CD4-positive, alpha-beta T cell treated with Interleukin-17A for 1 hour (primary cell): ENCODE results near the gene RPL37A.

ENCODE experiments used
- DNase-seq: peaks from one replicate; pipeline ENCODE4 v3.0.0-alpha.2; 2020

RPL37A gene

DNA sequence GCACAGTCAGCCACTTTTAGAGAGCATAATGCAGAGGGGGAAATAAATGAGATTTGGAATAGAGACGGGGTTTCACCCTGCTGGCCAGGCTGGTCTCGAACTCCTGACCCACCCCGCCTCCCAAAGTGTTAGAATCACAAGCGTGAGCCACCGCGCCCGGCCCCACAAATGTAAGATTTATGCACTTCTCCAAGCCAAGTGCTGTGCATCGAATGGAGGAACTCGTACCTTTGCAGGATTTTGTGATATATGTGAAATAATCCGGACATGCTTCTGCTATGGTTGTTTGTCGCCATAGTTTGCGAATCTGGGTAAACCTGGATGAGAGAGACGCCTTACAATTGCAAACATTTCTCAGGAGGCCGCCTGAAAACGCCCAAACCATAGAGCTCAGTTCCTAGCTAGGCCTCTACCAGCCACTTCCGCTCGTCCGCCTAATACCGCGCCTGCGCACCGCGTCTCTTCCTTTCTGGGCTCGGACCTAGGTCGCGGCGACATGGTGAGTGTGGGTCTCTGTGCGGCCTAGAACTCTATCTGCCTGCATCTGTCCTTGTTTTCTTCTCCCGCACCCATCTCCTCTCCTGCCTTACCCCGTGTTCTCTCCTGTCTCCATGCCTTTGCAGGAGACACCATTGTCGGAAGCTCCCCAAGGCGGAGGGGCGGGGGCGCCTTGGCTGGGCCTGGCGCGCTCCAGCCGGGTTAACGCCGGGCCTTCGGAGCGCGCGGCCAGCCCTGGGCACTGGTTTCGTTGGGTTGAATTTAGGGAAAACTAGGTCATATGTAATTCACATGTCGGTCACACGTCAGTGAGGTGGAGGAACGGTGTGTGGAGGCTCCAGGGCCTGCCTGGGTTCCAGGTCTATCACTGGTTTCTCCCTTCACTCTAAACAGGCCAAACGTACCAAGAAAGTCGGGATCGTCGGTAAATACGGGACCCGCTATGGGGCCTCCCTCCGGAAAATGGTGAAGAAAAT lies at the start of gene RPL37A:
Gene RPL37A (plus strand): TSS at position 466 of the 974 bp plus-strand sequence. CDS start 31 bp downstream, at position 497.
- peak; percentile 93 for DNase-seq

DNA sequence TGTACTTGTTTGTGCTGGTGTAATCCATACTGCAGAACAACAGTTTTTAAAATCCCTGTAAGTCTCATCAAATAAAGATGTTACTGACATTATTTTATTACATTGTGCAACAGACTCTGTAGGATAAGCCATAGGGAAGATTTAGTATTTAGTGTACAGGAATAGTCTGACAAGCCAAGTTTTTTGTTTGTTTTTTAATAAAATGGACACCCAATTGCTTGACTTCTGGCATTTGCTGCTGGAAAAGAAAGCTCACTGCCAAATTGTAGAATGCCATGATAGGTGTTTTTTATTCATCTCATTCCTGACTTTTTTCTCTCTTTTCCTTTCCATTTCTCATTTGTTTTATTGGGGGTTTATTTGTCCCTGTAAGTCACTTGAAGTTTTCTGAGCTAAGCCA lies 48.3 kb upstream of the RPL37A start:
- DNase-seq: no peak

DNA sequence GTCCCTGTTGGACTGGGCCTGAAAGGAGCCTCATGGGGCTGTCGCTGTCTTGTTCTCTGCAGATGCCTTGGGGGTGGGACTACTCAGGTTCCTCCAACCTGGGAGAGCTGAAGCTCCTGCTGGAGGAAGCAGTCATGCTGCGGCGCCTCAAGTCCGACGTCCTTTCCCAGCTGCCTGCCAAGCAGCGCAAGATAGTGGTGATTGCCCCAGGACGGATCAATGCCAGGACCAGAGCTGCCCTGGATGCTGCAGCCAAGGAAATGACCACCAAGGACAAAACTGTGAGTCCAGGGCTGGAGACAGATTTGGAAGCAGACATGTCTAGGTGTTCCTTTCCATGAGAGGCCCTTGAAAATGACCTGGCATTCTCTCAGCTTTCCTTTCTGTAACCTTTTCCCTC lies 47.9 kb upstream of the RPL37A start:
- DNase-seq: no peak

DNA sequence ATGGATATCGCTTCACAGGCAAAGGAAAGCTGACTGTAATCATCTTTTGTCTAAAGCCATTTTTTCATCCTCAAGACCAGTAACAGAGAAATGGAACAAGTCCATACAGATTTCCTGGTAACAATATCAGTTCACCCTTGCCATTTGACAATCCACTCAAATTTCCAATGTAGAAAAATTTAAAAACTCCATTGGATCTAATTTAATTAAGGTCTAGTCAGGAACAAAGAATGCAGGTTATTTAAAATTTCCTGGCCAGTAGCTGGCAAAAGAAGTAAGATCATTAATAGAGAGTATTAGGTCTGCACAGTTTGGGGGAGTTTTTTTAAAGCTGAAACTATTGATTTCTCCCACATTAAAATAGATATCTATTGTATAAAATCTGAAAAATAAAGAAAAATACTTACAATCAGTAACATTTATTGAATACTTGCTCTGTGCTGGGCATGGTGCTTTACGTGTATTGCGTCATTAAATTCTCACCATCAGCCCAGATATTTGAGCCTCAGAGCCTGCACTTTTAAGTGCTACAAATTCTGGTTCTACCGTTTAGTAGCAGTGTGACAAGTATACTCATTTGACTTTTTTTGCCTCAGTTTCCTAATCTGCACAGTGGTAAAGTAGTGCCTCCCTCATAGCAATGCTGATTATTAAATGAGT lies 44.6 kb upstream of the RPL37A start:
- DNase-seq: no peak

DNA sequence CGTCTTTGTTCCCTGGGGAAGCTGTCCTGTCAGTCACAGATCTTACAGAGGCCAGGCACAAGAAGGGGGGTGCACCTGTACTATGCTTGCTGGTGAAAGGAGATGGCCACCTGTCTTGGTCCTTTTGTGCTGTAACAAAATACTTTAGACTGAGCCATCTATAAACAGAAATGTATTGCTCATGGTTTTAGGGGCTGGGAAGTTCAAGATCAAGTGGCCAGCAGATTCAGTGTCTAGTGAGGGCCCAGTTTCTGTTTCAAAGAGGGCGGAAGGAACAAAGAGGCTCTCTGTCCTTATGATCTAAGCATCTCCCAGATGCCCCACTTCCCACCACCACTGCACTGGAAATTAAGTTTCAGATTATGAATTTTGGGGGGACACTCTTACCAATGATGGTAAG lies 35.5 kb upstream of the RPL37A start:
- no peak for DNase-seq

DNA sequence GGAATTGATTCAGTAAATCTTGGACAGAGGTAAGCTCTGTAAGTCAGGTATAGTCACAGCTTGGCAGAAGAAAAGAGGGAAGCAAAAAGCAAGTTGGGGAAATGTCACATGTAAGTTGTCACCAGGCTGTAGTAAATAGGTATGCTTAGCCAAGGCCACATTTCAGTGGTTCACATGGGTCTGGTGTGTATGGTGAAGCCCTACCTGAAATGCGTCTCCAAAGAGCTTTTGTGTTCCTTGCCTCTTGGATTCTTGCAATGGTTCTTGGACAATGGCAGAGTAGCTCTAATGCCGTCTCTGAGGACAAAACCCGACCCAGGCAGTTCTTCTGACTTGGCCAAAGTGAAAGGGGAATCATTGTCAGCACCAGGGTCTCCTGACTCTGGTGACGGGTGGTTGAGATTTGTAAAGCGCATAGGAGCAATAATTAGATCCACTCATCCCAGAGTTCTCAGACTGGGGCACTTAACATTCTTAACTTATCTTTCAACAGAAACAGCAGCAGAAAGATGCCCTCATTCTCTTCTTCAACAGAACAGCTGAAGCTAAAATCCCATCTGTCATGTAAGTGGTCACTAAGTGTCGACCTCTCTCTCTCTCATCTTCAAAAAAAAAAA lies 34.4 kb upstream of the RPL37A start:
- no peak for DNase-seq

DNA sequence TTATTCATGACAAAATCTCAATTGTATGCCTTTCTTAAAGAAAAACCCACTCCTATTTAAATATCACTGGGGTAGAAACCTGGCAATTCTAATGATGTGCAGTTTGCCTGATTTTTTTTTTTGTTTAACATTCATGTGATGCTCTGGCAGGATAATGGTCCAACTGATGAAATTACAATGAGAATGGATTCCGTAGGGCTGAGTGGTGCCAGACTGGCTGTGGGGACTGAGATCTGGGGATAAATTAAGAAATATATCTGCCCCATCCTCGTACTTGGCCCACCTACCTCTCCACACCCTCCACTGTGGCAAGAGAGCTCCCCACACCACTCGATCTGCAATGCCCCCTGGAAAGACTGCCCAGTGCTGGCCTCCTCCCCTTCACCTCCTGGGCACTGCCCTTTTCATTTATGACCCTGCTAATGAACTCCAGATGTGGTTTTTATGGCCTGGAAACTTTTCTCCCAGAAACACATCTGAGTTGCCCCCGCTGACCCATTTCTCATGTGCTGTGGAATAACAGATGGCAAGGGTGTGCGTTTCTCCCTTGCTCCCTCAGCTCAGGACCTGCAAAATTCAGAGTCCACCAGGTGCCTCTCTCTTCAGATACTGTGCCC lies 33.0 kb upstream of the RPL37A start:
- DNase-seq: no peak

DNA sequence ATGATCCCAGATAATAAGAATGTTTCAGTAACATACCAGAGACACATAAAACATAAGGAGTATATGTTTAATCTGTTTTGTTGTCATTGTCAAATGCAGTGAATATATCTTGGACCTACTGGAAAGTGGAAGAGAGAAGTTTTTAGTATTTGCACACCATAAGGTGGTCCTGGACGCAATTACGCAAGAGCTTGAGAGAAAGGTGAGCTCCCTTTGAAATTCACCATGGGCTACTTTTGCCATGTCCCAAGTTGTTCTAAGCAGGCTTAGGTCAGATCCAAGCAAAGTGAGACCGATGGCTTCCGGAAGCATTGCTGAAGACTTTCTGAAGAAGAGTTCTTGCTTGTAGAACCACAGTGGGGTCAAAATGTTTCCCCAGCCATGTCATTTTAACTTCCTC lies 30.8 kb upstream of the RPL37A start:
- no peak for DNase-seq

DNA sequence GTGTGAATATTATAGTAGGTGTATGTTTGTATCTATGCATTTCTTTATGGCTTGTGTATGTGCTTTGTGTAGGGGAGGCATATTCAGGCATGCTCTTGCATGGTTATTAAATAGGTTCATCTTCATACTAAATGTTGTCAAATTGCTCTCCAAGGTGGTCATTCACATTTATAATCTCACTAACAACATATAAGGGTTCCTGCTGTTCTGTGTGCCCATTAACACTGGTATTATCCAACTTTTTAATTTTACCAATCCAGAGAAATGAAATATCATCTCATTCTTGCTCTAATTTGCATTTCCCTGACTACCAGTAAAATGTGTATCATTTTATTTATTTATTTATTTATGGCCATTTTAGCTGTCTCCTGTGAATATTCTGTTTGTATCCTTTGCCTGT lies 29.0 kb upstream of the RPL37A start:
- no peak for DNase-seq

DNA sequence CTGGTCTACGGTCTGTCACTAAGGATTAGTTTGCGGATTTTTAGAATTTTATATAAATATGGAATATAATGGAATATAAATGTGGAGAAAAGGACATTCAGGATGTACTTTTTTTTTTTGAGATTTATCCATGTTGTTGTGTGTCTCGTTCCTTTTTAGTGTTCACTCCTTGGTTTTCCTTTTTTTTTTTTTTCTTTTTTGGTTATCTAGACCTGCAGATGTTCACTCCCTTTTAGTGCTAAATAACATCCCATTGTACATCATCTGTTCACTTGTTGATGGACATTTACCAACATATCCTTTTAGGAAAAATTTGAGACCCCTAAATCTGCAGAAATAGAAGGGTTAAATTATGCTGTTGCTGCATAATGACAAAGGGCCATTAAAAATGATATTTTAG lies 25.5 kb upstream of the RPL37A start:
- DNase-seq: no peak

DNA sequence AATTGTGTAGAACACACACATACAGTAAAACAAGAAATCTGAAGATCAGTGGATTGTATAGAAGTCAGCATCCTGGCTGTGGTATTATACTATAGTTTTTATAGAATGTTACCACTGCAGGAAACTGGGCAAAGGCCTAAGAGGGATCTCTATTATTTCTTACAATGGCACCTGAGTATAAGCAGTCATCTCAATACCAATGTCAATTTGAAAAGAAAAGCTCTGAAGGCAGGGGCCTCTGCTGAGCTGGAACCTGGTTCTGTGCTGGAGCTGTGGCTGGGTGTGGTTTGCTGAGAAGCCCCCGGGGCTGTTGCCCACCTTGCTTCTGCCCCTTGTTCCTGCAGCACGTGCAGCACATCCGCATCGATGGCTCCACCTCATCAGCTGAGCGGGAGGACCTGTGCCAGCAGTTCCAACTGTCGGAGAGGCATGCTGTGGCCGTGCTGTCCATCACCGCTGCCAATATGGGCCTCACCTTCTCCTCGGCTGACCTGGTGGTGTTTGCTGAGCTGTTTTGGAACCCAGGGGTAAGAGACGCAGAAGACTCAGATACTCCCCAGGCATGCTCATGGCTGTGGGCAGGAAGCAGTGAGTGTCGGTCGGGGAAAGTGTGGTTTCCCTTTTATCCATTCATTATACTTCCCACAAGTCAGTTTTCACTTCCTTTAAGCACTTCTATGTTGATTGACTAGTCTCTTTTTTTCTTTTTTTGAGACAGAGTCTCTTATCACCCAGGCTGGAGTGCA lies 23.5 kb upstream of the RPL37A start:
- DNase-seq: no peak

DNA sequence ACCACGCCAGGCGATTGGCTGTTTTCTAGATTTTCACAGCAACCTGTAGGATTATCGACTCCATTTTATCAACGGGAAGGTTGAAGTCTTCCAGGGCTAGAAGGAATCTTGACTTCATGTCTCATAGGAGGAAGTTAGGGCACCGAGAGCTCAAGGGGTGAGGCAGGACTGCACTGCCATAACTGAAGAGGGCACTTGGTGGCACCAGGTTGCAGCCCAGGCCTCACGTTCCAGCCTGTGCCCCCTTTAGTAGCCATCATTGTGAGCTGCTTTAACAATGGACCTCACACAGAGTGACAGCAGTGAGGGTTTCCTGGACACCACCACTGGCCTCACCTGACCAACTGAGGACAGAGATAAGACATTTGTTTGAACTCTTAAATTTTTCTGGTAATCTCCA lies 22.9 kb upstream of the RPL37A start:
- no peak for DNase-seq

DNA sequence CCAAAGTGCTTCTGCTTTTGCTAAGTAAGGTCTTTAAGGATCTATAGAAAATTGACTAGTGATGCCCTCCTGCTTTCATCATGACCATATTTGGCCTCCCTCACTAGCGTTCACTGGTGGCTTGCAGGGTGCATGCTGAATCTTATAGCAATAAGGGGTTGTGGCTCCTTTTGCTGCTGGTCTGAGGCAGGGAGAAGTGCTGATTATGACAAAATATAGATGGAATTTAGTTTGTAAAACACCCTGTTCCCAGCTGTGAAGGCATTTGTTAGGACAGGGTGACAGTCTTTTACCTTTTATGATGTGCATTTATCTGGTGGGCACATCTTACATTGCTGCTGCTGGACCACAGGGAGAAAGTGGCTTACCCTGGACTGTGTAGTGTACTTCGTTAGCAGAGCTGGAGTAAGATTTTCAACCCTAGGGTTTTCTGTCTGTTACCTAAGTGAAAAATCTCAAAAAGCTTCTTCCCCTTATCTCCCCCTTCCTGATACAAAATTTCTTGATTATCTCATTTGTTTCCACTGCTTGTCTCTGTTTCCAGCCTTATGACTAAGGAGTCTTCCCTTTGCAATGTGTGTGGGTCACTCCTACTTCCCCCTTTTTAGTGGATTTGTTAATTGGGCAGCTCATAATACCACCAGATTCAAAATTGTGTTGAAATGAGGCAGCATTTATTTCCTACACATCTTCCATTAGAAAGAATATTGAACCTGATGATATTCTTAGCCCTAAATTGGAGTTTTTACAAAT lies 21.2 kb upstream of the RPL37A start:
- DNase-seq: no peak

DNA sequence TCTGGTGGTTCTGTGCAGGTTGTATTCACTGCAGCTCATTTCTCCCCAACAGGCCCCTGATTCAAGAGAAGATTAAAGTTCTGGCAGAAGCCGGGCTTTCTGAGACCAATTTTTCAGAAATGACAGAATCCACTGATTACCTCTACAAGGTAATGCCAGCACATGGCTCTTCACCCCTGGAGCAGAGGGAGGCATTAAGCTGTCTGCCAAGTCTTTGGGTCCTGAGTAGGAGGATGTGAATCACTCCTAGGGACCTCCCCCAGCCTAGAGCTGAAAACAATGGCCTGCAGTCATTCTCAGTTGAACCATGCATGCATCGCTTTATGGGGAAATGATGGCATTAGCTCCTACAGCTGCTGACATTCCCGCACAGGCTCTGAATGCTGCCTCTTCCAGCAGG lies 20.5 kb upstream of the RPL37A start:
- no peak for DNase-seq

DNA sequence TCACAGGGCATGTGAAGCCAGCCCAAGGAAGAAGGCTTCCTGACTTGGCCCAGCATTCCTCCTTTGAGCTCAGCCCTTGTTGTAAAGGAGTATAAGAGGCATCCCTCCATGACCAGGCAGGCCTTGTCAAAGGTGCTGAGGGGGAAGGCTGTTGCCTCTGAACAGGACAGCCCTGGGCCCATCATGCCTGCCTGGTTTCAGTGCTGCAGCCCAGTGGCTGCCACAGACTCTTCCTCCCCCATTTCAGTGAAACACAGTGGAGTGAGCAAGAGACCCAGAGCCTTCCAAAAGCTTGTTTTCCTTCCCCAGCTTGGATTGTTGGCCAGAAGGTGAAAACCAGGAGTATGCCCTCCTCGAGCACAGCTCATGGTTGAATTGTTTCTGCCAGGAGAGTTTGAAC lies 19.9 kb upstream of the RPL37A start:
- DNase-seq: no peak

DNA sequence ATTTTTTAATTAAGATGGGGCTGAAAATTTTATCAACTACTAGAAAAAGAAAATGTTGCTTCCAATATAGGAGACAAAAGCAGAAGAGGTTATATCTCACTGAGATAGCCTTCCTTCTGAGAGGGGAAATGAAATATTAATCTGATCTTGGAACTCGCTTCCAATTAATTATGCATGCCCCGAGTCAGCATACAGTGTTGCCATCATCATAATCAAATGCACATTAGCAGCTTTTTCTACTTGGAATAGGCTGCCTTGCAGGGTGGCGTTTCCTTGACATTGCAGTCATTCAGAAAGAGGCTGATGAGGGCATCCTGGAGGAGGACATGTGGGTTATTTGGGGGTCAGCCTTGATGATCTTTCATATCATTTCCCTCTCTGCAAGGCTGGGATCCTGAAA lies 18.4 kb upstream of the RPL37A start:
- no peak for DNase-seq

DNA sequence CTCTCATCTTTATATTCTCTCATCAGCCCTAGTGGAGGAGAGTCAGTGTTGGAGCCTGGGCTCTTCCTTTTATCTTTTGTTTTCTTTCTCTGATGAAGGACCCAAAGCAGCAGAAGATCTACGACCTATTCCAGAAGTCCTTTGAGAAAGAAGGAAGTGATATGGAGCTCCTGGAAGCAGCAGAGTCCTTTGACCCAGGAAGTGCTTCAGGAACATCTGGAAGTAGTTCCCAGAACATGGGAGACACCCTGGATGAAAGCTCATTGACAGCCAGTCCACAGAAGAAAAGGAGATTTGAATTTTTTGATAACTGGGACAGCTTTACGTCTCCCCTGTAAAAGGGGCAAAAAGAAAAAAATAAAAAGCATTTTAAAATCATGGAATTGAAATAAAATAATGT lies 16.0 kb upstream of the RPL37A start:
- no peak for DNase-seq

DNA sequence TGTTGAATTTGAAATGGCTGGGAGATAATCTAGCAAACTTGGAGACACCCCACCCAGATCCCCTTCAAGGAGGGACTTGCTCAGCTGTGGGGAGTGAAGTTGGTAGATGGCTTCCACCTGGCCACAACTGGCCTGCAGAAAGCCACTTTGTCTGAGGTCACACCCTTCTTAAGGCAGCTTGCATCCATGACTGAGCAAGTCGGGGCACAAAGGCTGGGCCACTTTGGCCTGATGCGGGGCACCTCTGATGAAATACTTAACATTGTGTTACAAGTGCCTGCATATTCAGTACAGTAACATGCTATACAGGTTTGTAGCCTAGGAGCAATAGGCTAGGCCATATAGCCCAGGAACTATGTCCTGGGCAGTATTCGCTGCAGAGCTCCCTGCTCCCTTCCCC lies 13.4 kb upstream of the RPL37A start:
- DNase-seq: no peak

DNA sequence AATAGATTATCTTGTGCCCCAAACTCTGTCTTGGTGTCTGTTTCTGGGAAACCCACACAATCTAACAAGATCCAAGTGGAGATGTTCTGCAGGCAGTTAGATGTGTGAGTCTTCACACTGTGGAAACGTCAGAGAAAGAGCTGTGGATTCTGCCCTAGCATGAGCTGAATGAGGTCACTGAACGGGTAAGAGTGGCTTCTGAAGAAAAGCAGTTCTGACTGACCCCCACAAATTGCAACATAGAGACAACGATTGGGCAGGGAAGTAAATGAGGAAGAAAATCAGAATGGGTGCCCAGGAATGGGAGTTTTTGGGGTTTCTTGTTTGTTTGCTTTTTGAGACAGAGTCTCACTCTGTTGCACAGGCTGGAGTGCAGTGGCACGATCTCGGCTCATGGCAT lies 12.9 kb upstream of the RPL37A start:
- no peak for DNase-seq

DNA sequence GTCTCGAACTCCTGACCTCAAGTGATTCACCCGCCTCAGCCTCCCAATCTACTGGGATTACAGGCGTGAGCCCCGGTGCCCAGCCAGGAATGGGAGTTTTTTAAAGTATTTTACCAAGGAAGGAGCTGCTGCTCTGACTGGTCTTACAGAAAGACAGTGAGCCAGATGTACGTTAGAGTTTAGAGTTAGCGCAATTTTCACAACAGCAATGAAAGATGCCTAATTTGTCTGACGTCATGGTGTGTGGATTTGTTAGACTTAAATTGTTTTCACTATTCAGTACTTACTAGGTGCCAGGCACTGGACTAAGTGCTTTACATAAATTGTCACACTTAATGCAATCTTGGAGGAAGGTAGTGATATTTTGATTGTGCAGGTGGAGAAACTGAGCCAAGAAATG lies 12.4 kb upstream of the RPL37A start:
- DNase-seq: no peak

DNA sequence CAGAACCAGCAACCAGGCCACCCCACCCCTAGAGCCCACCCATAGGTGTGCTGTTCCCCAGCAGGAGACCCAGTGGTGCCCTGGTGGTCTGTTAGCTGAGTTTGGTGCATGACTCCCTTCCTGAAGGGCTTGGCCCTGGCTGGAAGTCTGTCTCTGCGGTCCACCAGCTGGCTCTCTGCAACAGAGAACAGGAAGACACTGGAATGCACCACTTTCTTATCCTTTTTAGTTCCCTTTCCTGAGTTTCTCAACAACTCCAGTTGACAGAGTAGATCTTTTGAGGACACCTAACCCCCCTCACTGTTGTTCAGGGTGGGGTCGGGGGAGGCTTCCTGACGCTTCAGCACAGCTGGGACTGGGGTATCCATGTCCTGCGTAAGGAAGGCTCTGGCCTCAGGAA lies 11.9 kb upstream of the RPL37A start:
- DNase-seq: no peak

DNA sequence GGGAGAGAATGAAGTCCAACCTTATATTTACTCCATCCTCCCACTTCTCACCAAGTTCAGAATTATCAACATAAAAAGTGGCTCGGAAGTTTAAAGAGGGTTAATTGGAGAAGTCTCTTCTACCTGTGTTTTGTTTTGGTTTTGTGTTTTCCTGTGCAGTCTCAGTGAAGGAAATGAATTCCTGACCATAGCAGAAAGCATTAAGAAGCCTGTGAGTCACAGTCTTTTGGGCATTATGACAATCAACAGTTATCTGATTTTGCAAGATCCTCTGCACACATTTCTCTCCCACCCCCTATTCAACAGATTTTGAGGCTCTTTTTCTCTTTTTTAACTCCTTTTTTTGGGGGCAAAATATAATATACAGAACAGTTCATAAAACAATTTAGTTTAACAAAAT lies 8.6 kb upstream of the RPL37A start:
- DNase-seq: no peak
